EH (cell line): ENCODE results near the gene MAP4K1.
A peak's percentile ranks its signal among the peaks of the same experiment; 100 is the strongest.
"Not testable (repeated sequence)": the region's sequence is repeated elsewhere in the genome, so short reads cannot be mapped to it uniquely, and the experiment has no call there.

Experiments
- DNase-seq: peaks from one replicate; pipeline ENCODE4 v3.0.0-alpha.2; 2015; ENCODE audit warnings: low read depth

The MAP4K1 gene

GRCh38 chr19:38624822-38625221 is 7.1 kb upstream of the MAP4K1 start:
- DNase-seq, result no peak

- DNase-seq, result no peak
These were observed 1.8 kb upstream of the MAP4K1 start for GRCh38 chr19:38619361-38620174.

DNA sequence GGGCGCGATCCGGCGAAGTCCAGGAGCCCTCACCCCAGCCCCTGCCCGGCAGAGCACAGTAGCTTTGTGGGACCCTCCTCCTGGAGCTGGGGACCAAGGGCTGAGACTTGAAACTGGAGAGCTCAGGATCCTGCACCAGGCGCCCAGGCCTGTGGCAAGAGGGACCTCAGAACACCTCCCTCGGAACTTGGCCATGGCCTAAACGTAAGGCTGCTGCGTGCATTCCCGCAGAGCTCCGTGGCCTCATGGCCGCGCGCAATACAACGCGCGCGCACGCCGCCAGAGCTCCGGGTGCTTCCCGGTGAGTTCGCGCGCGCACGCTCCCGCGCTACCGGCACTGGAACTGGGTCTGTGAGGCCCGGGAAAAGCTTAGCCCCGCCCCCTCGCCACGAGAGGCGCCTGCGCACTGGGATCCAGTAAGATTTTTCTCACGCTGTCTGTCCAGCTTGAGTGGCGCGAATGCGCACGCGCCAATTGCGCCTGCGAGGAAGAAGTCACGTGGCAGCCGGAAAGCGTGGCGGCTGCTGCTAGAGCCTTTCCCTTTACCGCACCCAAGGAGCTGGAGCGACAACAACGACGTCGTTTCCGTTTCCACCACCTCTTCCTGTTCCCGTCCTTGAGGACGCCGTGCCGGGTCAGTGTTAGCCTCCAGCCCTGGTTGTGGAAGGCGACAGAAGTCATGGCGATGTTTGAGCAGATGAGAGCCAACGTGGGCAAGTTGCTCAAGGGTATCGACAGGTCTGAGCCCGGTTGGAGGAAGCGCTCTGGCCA is 1.0 kb upstream of the MAP4K1 start, which contains the start of gene EIF3K:
Gene EIF3K (plus strand): TSS at position 599 of the 771 bp plus-strand sequence. CDS start 81 bp downstream, at position 680.
- peak; percentile 99 for DNase-seq

GRCh38 chr19:38617283-38617763 is 430 bp downstream of the MAP4K1 start:
- no peak for DNase-seq

- DNase-seq, result no peak
These were observed 1.5 kb downstream of the MAP4K1 start for GRCh38 chr19:38616265-38616664.

DNA sequence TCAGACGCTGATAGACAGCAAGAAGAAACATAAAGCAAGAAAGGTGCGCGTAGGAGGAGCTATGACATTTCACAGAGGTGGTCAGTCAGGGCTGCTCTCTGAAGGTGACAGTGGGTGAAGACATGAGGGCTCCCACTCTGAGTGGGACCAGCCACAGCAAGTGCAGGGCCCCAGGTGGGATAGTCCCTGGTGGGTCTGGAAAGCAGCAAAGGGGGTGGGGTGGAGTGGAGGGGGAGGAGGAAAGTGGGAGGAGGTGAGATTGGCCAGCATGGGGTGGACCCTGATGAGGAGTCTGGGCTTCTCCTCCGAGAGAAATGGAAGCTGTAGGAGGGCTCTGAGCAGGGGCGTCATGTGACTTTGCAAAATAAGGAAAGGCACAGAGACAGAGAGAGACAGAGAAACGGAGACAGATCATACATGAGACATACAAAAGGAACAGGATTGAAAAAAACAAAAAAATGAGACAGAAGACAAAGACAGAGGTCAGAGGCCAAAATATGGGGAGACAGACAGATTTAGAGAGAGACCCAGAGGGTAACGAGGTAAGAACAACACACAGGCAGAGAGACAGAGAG is 2.7 kb downstream of the MAP4K1 start:
- DNase-seq, result no peak

GRCh38 chr19:38614289-38614688 is 3.5 kb downstream of the MAP4K1 start:
- DNase-seq, result no peak

DNA sequence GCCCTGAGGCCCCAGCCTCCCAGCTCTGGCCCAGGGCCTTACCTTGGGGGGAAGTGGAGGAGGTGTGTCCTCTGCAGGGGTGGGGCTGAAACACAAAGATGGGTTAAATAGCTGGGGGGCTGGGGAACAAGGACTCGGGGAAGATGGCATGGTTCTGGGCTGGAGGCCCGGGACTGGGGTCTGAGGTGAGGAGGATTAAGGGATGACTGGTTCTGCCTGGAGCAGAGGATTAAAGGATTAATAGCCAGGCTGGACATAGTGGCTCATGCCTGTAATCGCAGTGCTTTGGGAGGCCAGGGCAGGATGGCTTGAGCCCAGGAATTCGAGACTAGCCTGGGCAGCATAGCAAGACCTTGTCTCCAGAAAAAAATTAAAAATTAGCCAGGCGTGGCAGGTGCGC is 11.6 kb downstream of the MAP4K1 start:
- no peak for DNase-seq

DNA sequence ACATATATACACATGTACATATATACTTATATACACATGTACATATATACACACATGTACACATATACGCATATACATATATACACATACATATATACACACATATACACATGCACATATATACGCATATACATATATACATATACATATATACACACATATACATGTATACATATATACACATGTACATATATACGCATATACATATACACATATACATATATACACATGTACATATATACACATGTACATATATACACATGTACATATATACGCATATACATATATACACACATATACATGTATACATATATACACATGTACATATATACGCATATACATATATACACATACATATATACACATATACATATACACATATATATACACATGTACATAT is 14.9 kb downstream of the MAP4K1 start:
- not testable (repeated sequence) for DNase-seq

- DNase-seq, result no peak
These were observed 18.0 kb downstream of the MAP4K1 start for GRCh38 chr19:38599722-38600121.

DNA sequence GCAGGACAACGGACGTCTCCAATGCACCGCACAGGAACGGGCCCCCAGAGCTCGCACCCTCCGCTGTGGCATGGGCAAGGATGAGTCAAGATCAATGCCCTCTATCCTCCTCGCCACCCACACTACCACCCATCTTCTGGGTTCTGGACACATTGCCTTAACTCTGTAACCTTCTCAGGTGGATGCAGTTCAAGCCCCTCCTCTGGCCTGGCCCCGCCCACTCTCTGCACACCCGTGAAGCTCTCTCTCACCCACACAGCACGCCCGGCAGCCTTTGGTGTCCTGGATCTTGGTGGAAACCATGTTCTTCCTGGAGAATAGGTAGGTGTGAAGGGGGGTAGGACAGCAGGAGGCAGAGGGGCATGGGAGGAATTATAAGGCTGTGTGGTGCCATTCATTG is 20.7 kb downstream of the MAP4K1 start:
- DNase-seq, result no peak

- DNase-seq, result peak; percentile 11
These were observed 21.4 kb downstream of the MAP4K1 start for GRCh38 chr19:38596057-38596981.

- no peak for DNase-seq
These were observed 24.8 kb downstream of the MAP4K1 start for GRCh38 chr19:38592940-38593339.

DNA sequence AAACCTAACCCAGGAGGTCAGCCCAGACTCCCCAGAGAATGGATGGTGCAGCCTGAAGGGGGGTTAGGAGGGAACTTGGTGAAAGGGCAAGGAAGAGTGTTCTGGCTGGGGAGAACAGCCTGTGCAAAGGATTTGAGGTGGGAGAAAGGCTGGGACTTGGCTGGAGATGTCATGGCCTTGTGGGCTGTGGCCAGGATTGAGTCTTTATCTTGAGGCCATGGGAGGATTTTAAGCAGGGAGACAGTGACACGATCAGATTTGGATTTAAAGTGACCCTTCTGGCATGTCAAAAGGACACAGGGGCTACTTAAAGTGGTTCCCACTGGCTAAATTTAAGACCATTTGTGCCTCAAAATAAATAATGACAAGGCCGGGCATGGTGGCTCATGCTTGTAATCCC is 29.7 kb downstream of the MAP4K1 start:
- DNase-seq, result no peak

GRCh38 chr19:38587562-38587961 is 30.2 kb downstream of the MAP4K1 start:
- no peak for DNase-seq

GRCh38 chr19:38583985-38584305 is 33.8 kb downstream of the MAP4K1 start:
- DNase-seq, result no peak

DNA sequence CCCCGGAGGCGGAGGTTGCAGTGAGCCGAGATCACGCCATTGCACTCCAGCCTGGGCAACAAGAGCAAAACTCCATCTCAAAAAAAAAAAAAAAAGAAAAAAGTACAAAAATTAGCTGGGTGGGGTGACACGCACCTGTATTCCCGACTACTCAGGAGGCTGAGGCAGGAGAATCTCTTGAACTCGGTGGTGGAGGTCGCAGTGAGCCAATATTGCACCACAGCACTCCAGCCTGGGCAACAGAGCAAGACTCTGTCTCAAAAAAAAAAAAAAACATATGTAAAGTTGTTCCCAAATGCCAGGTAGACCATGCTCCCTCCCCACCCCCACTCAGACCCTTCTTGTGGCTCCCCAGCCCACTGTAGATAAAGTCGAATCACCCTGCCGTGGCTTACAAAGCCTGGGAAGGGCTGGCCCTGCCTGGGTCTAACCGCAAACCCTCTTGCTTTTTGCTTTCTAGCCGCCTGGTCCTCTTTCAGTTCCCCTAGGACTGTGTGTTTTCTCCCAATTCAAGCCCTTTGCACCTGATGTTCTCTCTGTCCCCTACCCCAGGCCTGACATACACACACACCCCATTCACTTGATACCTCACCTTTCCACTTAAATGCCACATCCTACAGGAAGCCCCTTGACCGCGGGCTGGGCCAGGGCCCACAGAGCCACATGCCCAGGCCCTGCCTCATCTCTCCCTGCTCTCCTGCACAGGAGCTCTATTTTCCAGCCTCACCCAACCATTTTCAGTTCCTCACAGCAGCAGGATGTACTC is 34.4 kb downstream of the MAP4K1 start:
- no peak for DNase-seq

- no peak for DNase-seq
These were observed 37.7 kb downstream of the MAP4K1 start for GRCh38 chr19:38580080-38580479.

DNA sequence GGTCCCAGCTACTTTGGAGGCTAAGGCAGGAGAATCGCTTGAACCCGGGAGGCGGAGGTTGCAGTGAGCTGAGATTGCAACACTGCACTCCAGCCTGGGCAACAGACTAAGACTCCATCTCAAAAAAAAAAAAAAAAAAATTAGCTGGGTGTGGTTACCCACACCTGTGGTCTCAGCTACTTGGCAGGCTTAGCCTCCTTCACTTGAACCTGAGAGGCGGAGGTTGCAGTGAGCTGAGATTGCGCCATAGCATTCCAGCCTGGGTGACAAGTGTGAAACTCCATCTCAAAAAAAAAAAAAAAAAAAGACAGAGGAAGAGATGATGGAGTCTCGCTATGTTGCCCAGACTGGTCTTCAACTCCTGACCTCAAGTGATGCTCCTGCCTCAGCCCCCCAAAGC is 38.4 kb downstream of the MAP4K1 start:
- not testable (repeated sequence) for DNase-seq

DNA sequence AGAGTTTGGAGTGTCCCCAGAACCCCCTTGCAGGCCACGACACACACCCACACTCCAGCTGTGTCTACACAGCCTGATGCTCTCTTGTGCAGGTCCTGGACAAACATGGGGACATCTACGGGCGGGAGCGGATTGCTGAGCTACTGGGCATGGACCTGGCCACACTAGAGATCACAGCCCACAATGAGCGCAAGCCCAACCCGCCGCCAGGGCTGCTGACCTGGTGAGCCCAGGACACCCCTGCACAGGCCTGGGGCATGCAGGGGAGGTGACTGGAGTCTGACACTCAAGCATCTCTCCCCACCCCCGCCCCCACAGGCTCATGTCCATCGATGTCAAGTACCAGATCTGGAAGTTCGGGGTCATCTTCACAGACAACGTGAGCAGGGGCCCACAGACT is 39.9 kb downstream of the MAP4K1 start:
- DNase-seq, result no peak

- DNase-seq, result no peak
These were observed 46.1 kb downstream of the MAP4K1 start for GRCh38 chr19:38571682-38572081.
